GM18951 (cell line): Measurements from ENCODE around the gene TMEM175.

Source experiments
- POLR2A ChIP-seq: IDR thresholded peaks from 4 replicates; pipeline ENCODE4 v1.6.1; 2011; ENCODE audit warnings: mild to moderate bottlenecking; ENCODE audit not compliant: insufficient read length, insufficient read depth; ENCODE audit errors: extremely low read depth
- in situ Hi-C: fragments of 300-500 bp; cut with MboI; formaldehyde crosslinking; loops from one replicate; pipeline ENCODE4 v1.12.0; 2022; ENCODE audit warnings: low sequenced_read_pairs, mixed read lengths, inconsistent platforms; ENCODE audit not compliant: unreplicated experiment

Gene TMEM175

GRCh38 chr4:950136-951020 lies 18.1 kb downstream of the TMEM175 start:
- in situ Hi-C loops = no loop called here
- TF ChIP-seq POLR2A = no peak

GRCh38 chr4:951186-951585 lies 18.9 kb downstream of the TMEM175 start:
- in situ Hi-C loops = no loop called here
- no peak for TF ChIP-seq POLR2A

GRCh38 chr4:951594-952468 lies 19.6 kb downstream of the TMEM175 start:
- in situ Hi-C loops = no loop called here

GRCh38 chr4:952881-953573 lies 20.8 kb downstream of the TMEM175 start:
- in situ Hi-C loops = no loop called here
- TF ChIP-seq POLR2A = no peak

More at GRCh38 chr4:951594-952468, 19.6 kb downstream of the TMEM175 start:
- no peak for TF ChIP-seq POLR2A

GRCh38 chr4:953574-953915 lies 21.3 kb downstream of the TMEM175 start:
- no peak for TF ChIP-seq POLR2A
- in situ Hi-C loops = no loop called here

GRCh38 chr4:954211-955020 lies 22.2 kb downstream of the TMEM175 start:
- in situ Hi-C loops = no loop called here
- TF ChIP-seq POLR2A = no peak

- no peak for TF ChIP-seq POLR2A
- in situ Hi-C loops = no loop called here
Measured at GRCh38 chr4:955161-955921, 23.1 kb downstream of the TMEM175 start.

GRCh38 chr4:955931-956381 lies 23.7 kb downstream of the TMEM175 start:
- no peak for TF ChIP-seq POLR2A
- in situ Hi-C loops = no loop called here

- TF ChIP-seq POLR2A = no peak
- in situ Hi-C loops = no loop called here
Measured at GRCh38 chr4:956531-957230, 24.4 kb downstream of the TMEM175 start.

- in situ Hi-C loops = no loop called here
- no peak for TF ChIP-seq POLR2A
Measured at GRCh38 chr4:957231-957580, 24.9 kb downstream of the TMEM175 start.

GRCh38 chr4:957581-958313 lies 25.5 kb downstream of the TMEM175 start:
- in situ Hi-C loops = no loop called here
- TF ChIP-seq POLR2A = no peak
